Stimulated activated CD4-positive, alpha-beta T cell treated with anti-CD3 and anti-CD28 coated beads, Interleukin-4, amount 100 ng/mL, for 24 hours (primary cell): Measurements from ENCODE around the gene CCDC144A.
"Not testable (repeated sequence)": the region's sequence is repeated elsewhere in the genome, so short reads cannot be mapped to it uniquely, and the experiment has no call there.

Source experiments
- DNase-seq: peaks from one replicate; pipeline ENCODE4 v3.0.0-alpha.2; 2020

CCDC144A gene

DNA sequence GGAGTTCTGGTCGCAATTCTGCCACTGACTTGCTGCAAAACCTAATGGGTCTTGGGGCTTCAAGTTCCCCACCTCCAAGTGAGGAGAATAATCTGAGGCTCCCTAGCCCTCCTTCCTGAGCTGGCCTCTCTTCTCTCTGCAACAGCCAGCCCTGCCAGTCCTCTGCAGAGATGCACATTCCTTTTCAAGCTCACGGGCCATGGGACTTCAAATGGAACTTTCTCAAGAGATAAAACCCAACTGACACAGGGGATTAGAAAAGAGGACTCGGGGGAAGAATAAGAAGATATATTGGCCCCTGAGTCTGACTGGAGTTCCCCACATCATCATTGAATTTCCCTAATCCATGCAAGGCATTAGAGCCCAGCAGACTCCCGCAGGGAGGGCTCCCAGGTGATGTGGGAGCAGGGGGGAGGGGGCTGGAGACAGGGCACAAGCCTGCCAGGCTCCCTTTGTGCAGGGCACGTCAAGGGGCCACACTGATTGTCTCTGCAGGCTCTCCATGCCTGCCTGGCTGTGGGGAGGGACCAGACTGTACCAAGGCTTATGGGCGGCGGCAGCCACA, 131.0 kb downstream of the CCDC144A start:
- DNase-seq, result no peak

DNA sequence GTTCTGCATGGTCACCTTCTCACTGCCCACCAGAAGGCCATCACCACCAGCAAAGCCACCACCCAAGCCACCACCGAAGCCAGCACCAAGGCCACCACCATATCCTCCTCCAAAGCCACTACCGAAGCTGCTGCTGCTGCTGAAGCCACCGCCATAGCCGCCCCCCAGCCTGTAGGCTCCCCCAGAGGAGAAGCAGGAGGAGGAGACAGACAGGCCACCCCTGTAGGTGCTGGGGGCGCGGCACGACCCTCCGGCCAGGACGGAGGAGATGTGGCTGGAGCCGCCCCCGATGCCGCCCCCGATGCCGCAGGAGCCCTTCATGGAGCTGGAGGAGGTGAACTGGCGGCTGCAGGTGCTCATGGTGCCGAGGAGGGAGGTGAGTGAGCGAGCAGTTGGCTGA, 132.1 kb downstream of the CCDC144A start:
- not testable (repeated sequence) for DNase-seq

DNA sequence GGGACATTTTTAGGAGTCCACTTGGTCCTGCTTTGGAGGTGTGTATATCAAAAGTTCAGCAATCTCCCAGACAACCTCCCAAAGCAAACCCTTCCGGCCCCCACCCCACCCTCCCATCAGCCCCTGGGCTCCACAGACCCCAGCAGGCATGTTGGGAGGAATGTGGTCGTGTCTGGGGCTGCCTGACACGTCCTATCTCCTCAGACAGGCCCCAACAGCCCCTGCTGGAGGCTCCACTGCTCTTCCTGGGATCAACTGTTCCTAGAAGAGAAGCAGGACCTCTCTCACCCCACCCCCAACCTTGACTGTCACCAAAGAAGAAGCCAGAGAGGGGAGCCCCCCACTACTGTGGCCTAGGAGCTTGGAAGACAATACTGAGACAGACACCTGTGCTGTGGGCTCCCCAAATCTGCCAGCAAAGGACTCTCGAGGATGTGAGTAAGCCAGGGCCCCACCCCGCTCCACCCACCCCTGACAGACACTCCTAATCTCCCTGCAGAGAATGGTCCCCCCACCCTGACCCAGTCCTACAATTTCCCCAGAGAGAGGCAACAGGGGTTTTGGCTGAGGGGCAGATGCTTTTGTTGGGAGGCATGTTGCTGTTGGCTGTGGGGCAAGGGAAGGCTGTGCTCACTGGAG, 133.8 kb downstream of the CCDC144A start:
- DNase-seq, result not testable (repeated sequence)
